Measurements from ENCODE around the gene KLF13. TPM values are rescaled to one million over a fixed set of nuclear protein-coding genes. Genes with fewer than 3 reads are reported as not detected.

KLF13 gene
- total and polyA plus RNA-seq, 10 of the 15 experiments (the other 5 are each of a cell fraction or from before 2014, with no cell fraction given), result 20.3 to 109 (median 51.4) TPM

GRCh38 chr15:31280046-31280830 lies 46.4 kb upstream of the KLF13 start:
- no peaks in the 10 kb centered on the region for H4K20me1 ChIP-seq (ENCODE audit: control insufficient read depth, insufficient read depth)
- no peak for ATAC-seq
- no peak for DNase-seq (ENCODE audit: low read depth, low spot score)
- H3K4me1 ChIP-seq (ENCODE audit: control insufficient read depth, insufficient read depth, low read length), result no peaks in the 10 kb centered on the region
- BruUV-seq (replicated peaks), result no TSS peak
- ChIA-PET SMC1A (ENCODE audit: uncharacterized antibody, unreplicated experiment) (interaction anchor here (1.2 kb wide), 1 partner anchor 12 kb away, joined by 4 read pairs; no protein-coding TSS in a partner anchor), POLR2A (interaction anchor here (1.0 to 1.5 kb wide), 2 partner anchors 13 kb away, joined by 3 to 4 read pairs; no protein-coding TSS in a partner anchor), RAD21 (ENCODE audit: unreplicated experiment) (interaction anchor here (0.6 kb wide), 1 partner anchor 65 kb away, joined by 3 read pairs; no protein-coding TSS in a partner anchor), CTCF (interaction anchor here (0.6 kb wide), 1 partner anchor 66 kb away, joined by 3 read pairs; no protein-coding TSS in a partner anchor)
- no peak overlapping the region for H3K27ac ChIP-seq (ENCODE audit: control insufficient read depth, insufficient read depth)
- no peak overlapping the region for H3K4me3 ChIP-seq
- WGBS (ENCODE audit: insufficient coverage, insufficient replicate concordance, low lambda C conversion rate, missing lambda C conversion rate), result 73% methylated on average over 16 of the region's 16 CpGs
- intact Hi-C loops (cut with micrococcal nuclease; ENCODE audit: unreplicated experiment) (no loop called here), in situ Hi-C loops (cut with MboI) (no loop called here)
- H3K27me3 ChIP-seq (replicated peaks in 1 of 2; ENCODE audit: control insufficient read depth in 2 of 2, insufficient read depth in 2 of 2, low read length in 1 of 2), result no peaks in the 10 kb centered on the region
- no peak overlapping the region for H2AFZ ChIP-seq (ENCODE audit: control insufficient read depth, low read depth, low read length)
- H3K9me3 ChIP-seq (replicated peaks; ENCODE audit: control insufficient read depth, insufficient read depth, low read length), result no peaks in the 10 kb centered on the region; the same call in 2 of the 3 replicates
- no peak overlapping the region for H3K9ac ChIP-seq (ENCODE audit: control insufficient read depth, insufficient read depth, low read length)
- FAIRE-seq, result no peak
- no peaks in the 10 kb centered on the region for H3K79me2 ChIP-seq (ENCODE audit: control insufficient read depth, insufficient read depth, low read length)
- H3K36me3 ChIP-seq (ENCODE audit: control insufficient read depth in 2 of 2, insufficient read depth in 2 of 2, low read length in 1 of 2), result no peaks in the 10 kb centered on the region
- no peak overlapping the region for H3K4me2 ChIP-seq (ENCODE audit: control insufficient read depth, insufficient read depth)
- TF ChIP-seq ATF3 (IDR thresholded peaks at IDR 0.05; ENCODE audit: borderline replicate concordance, extremely low read depth, low read depth, low read length) (no peak), NR2F1 (conservative IDR thresholded peaks at IDR 0.05) (no peak), E4F1 (IDR thresholded peaks at IDR 0.05; ENCODE audit: borderline replicate concordance, partially characterized antibody) (no peak), HCFC1 (IDR thresholded peaks at IDR 0.05; ENCODE audit: low read length) (no peak), ZNF622 (IDR thresholded peaks at IDR 0.05) (no peak), RAD21 (IDR thresholded peaks at IDR 0.05; ENCODE audit: insufficient read depth, low read depth, low read length) (no peak), RB1 (IDR thresholded peaks at IDR 0.05; ENCODE audit: borderline replicate concordance) (no peak), STAT1 (conservative IDR thresholded peaks at IDR 0.05) (no peak)
